HepG2 (cell line): ENCODE data around the gene DUS2.

Source experiments
- CREB3 ChIP-seq: sonication (generic); formaldehyde crosslinking; IDR thresholded peaks from 2 replicates; pipeline ENCODE4 v1.5.0; 2020; ENCODE audit warnings: missing genetic modification reagents
- CTCF ChIP-seq: sonication (generic); formaldehyde crosslinking; IDR thresholded peaks from 2 replicates; pipeline ENCODE4 v1.5.0; 2020; ENCODE audit warnings: mild to moderate bottlenecking, missing genetic modification reagents, moderate library complexity
- SMC3 ChIP-seq: IDR thresholded peaks from 2 replicates; pipeline ENCODE4 v1.6.1; 2011; ENCODE audit warnings: low read length, improper control_type of control experiment
- ZBTB46 ChIP-seq: sonication (generic); formaldehyde crosslinking; IDR thresholded peaks from 2 replicates; pipeline ENCODE4 v1.4.0; 2020; ENCODE audit warnings: mild to moderate bottlenecking, missing genetic modification reagents, borderline replicate concordance

GRCh38 chr16:68064791-68065365 lies 41.8 kb downstream of the DUS2 start:
- TF ChIP-seq ZBTB46 (CRISPR knock-in tag) (no peak), SMC3 (peak; percentile 96), CREB3 (no peak), CTCF (peak; percentile 94)
